GM12878 (cell line): ENCODE data around the gene METRN. TPM values are rescaled to one million over a fixed set of nuclear protein-coding genes. Genes with fewer than 3 reads are reported as not detected.

Experiments
- BMI1 ChIP-seq: fragments of 450-650 bp; IDR thresholded peaks from 2 replicates; pipeline ENCODE4 v1.6.1; 2016; ENCODE audit warnings: mild to moderate bottlenecking, moderate library complexity, borderline replicate concordance
- CBX3 ChIP-seq: fragments of 200-600 bp; sonication (generic); IDR thresholded peaks from 2 replicates; pipeline ENCODE4 v1.6.1; 2016; ENCODE audit warnings: low read depth, borderline replicate concordance
- CHD4 ChIP-seq: fragments of 200-600 bp; sonication (generic); IDR thresholded peaks from 2 replicates; pipeline ENCODE4 v1.6.1; 2016; ENCODE audit warnings: mild to moderate bottlenecking
- CREM ChIP-seq: IDR thresholded peaks from 2 replicates; pipeline ENCODE4 v1.6.1; 2014; ENCODE audit warnings: antibody characterized with exemption, low read depth
- EED ChIP-seq: sonication (generic); IDR thresholded peaks from 2 replicates; pipeline ENCODE4 v1.6.1; 2016; ENCODE audit warnings: antibody characterized with exemption, low read depth
- EGR1 ChIP-seq, 2 experiments: IDR thresholded peaks; 1 replicate in 1 of 2; 2 replicates in 1 of 2; pipeline ENCODE4 v1.6.1; 2011 to 2012; ENCODE audit warnings: low read depth in 2 of 2, low read length in 2 of 2, borderline replicate concordance in 1 of 2, mild to moderate bottlenecking in 1 of 2, moderate library complexity in 1 of 2
- HDGF ChIP-seq: fragments of 450-650 bp; IDR thresholded peaks from 2 replicates; pipeline ENCODE4 v1.6.1; 2016; ENCODE audit warnings: antibody characterized with exemption
- IKZF1 ChIP-seq: fragments of 450-650 bp; conservative IDR thresholded peaks from 2 replicates; pipeline ENCODE4 v1.6.1; 2017; ENCODE audit warnings: antibody characterized with exemption, mild to moderate bottlenecking
- KAT2A ChIP-seq: conservative IDR thresholded peaks from 2 replicates; pipeline ENCODE4 v1.6.1; 2011; ENCODE audit warnings: low read depth, low read length; ENCODE audit not compliant: control insufficient read depth
- NFXL1 ChIP-seq: fragments of 450-650 bp; IDR thresholded peaks from 2 replicates; pipeline ENCODE4 v1.6.1; 2017; ENCODE audit warnings: antibody characterized with exemption, mild to moderate bottlenecking, borderline replicate concordance
- NFYA ChIP-seq: IDR thresholded peaks from 2 replicates; pipeline ENCODE4 v1.6.1; 2011; ENCODE audit warnings: low read depth, mild to moderate bottlenecking, low read length, improper control_type of control experiment, borderline replicate concordance
- NR2C1 ChIP-seq: fragments of 450-650 bp; IDR thresholded peaks from 2 replicates; pipeline ENCODE4 v1.6.1; 2017; ENCODE audit warnings: antibody characterized with exemption, mild to moderate bottlenecking, moderate library complexity
- POLR2A ChIP-seq: IDR thresholded peaks from 2 replicates; pipeline ENCODE4 v1.6.1; 2011; ENCODE audit warnings: low read depth, mild to moderate bottlenecking, low read length
- POU2F2 ChIP-seq: IDR thresholded peaks from 3 replicates; pipeline ENCODE4 v1.6.1; 2011; ENCODE audit warnings: low read depth, mild to moderate bottlenecking, low read length, borderline replicate concordance
- RB1 ChIP-seq: fragments of 450-650 bp; formaldehyde crosslinking; IDR thresholded peaks from 2 replicates; pipeline ENCODE4 v1.6.1; 2017; ENCODE audit warnings: mild to moderate bottlenecking, borderline replicate concordance
- RBBP5 ChIP-seq: fragments of 200-600 bp; sonication (generic); conservative IDR thresholded peaks from 2 replicates; pipeline ENCODE4 v1.6.1; 2016
- SIX5 ChIP-seq: IDR thresholded peaks from 2 replicates; pipeline ENCODE4 v1.6.1; 2011; ENCODE audit warnings: mild to moderate bottlenecking, low read depth, low read length, moderate library complexity; ENCODE audit not compliant: severe bottlenecking
- SUZ12 ChIP-seq: fragments of 200-600 bp; sonication (generic); IDR thresholded peaks from one replicate; pipeline ENCODE4 v1.6.1; 2018; ENCODE audit warnings: antibody characterized with exemption, mild to moderate bottlenecking; ENCODE audit not compliant: unreplicated experiment
- TBL1XR1 ChIP-seq: IDR thresholded peaks from 2 replicates; pipeline ENCODE4 v1.6.1; 2012; ENCODE audit warnings: low read depth, low read length, improper control_type of control experiment
- TCF12 ChIP-seq: IDR thresholded peaks from 2 replicates; pipeline ENCODE4 v1.6.1; 2011; ENCODE audit warnings: low read depth, mild to moderate bottlenecking, low read length
- ZNF217 ChIP-seq: fragments of 450-650 bp; IDR thresholded peaks from 2 replicates; pipeline ENCODE4 v1.6.1; 2017; ENCODE audit warnings: antibody characterized with exemption, mild to moderate bottlenecking
- ZNF384 ChIP-seq: IDR thresholded peaks from 2 replicates; pipeline ENCODE4 v1.6.1; 2012; ENCODE audit warnings: low read depth, mild to moderate bottlenecking, low read length, improper control_type of control experiment, borderline replicate concordance
- polyA plus RNA-seq, 11 experiments: library from polyadenylated mRNA; depleted of rRNA in 4 of 11; unstranded in 6 of 11; stranded (reverse) in 5 of 11; fragments of >200 nt; fragmentation: Nextera tagmentation in 4 of 11; fragmentation: Illumina TruSeq in 1 of 11; extraction: Ambion mirVana in 4 of 11; extraction: Trizol in 1 of 11; gene quantifications; 1 replicate in 1 of 11; 2 replicates in 10 of 11; pipeline versions ENCODE4 v1.2.1 to v1.2.3, GENCODE V29; 2011 to 2016; ENCODE audit warnings: inconsistent platforms in 2 of 11, missing spikeins in 2 of 11, low read depth in 1 of 11
- total RNA-seq, 4 experiments: library from RNA; depleted of rRNA in 3 of 4; stranded (reverse); fragments of >200 nt in 3 of 4; fragmentation: Illumina TruSeq in 1 of 4; extraction: Trizol in 1 of 4; gene quantifications; 2 replicates each; pipeline versions ENCODE4 v1.2.1 to v1.2.3, GENCODE V29; 2013 to 2021
- TF ChIP-seq, protein P1 (sequence below): fragments of 450-650 bp; IDR thresholded peaks from 2 replicates; pipeline ENCODE4 v1.6.1; 2016; ENCODE audit warnings: mild to moderate bottlenecking, moderate library complexity, borderline replicate concordance
- TF ChIP-seq, protein P2 (sequence below): fragments of 150-350 bp; IDR thresholded peaks from 2 replicates; pipeline ENCODE4 v1.6.1; 2014; ENCODE audit warnings: mild to moderate bottlenecking, low read depth, low read length
- TF ChIP-seq, protein P3 (sequence below): fragments of 450-650 bp; IDR thresholded peaks from 2 replicates; pipeline ENCODE4 v1.6.1; 2017; ENCODE audit warnings: mild to moderate bottlenecking

METRN gene
- total and polyA plus RNA-seq, 10 of the 15 experiments (the other 5 are each of a cell fraction or from before 2014, with no cell fraction given): 0.11 to 12.8 (median 1.1) TPM; not detected in 1

GRCh38 chr16:667780-668518, 47.0 kb upstream of the METRN start, which contains the start of gene RHOT2 (continued):
- TF ChIP-seq NR2C1 (peak; percentile 86), ZNF217 (0 out of 2 replicates have a peak, but pooled peaks have one; percentile 48), RBBP5 (no peak), IKZF1 (peak; percentile 93), EED (no peak), RB1 (peak; percentile 97), SIX5 (peak; percentile 47), POLR2A (peak; percentile 95), ZNF384 (no peak), BMI1 (no peak), NFXL1 (no peak), HDGF (no peak), NFYA (no peak), EGR1 (IDR thresholded peaks at IDR 0.05; ENCODE audit: borderline replicate concordance in 1 of 2, low read depth in 2 of 2, low read length in 2 of 2) (peak; percentile 30 to 90), CHD4 (no peak), POU2F2 (peak; percentile 51; the same call in 1 of the 3 replicates), CREM (no peak), TBL1XR1 (no peak; the same call in 1 of the 2 replicates), KAT2A (no peak), TCF12 (0 out of 2 replicates have a peak, but pooled peaks have one; percentile 69), CBX3 (no peak), SUZ12 (no peak)
- TF ChIP-seq, protein P1, sequence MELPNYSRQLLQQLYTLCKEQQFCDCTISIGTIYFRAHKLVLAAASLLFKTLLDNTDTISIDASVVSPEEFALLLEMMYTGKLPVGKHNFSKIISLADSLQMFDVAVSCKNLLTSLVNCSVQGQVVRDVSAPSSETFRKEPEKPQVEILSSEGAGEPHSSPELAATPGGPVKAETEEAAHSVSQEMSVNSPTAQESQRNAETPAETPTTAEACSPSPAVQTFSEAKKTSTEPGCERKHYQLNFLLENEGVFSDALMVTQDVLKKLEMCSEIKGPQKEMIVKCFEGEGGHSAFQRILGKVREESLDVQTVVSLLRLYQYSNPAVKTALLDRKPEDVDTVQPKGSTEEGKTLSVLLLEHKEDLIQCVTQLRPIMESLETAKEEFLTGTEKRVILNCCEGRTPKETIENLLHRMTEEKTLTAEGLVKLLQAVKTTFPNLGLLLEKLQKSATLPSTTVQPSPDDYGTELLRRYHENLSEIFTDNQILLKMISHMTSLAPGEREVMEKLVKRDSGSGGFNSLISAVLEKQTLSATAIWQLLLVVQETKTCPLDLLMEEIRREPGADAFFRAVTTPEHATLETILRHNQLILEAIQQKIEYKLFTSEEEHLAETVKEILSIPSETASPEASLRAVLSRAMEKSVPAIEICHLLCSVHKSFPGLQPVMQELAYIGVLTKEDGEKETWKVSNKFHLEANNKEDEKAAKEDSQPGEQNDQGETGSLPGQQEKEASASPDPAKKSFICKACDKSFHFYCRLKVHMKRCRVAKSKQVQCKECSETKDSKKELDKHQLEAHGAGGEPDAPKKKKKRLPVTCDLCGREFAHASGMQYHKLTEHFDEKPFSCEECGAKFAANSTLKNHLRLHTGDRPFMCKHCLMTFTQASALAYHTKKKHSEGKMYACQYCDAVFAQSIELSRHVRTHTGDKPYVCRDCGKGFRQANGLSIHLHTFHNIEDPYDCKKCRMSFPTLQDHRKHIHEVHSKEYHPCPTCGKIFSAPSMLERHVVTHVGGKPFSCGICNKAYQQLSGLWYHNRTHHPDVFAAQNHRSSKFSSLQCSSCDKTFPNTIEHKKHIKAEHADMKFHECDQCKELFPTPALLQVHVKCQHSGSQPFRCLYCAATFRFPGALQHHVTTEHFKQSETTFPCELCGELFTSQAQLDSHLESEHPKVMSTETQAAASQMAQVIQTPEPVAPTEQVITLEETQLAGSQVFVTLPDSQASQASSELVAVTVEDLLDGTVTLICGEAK: peak; percentile 82
- TF ChIP-seq, protein P2, sequence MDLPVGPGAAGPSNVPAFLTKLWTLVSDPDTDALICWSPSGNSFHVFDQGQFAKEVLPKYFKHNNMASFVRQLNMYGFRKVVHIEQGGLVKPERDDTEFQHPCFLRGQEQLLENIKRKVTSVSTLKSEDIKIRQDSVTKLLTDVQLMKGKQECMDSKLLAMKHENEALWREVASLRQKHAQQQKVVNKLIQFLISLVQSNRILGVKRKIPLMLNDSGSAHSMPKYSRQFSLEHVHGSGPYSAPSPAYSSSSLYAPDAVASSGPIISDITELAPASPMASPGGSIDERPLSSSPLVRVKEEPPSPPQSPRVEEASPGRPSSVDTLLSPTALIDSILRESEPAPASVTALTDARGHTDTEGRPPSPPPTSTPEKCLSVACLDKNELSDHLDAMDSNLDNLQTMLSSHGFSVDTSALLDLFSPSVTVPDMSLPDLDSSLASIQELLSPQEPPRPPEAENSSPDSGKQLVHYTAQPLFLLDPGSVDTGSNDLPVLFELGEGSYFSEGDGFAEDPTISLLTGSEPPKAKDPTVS: peak; percentile 63; the same call in 1 of the 2 replicates
- TF ChIP-seq, protein P3, sequence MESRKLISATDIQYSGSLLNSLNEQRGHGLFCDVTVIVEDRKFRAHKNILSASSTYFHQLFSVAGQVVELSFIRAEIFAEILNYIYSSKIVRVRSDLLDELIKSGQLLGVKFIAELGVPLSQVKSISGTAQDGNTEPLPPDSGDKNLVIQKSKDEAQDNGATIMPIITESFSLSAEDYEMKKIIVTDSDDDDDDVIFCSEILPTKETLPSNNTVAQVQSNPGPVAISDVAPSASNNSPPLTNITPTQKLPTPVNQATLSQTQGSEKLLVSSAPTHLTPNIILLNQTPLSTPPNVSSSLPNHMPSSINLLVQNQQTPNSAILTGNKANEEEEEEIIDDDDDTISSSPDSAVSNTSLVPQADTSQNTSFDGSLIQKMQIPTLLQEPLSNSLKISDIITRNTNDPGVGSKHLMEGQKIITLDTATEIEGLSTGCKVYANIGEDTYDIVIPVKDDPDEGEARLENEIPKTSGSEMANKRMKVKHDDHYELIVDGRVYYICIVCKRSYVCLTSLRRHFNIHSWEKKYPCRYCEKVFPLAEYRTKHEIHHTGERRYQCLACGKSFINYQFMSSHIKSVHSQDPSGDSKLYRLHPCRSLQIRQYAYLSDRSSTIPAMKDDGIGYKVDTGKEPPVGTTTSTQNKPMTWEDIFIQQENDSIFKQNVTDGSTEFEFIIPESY: peak; percentile 81; the same call in 1 of the 2 replicates
